WI38 (cell line): Measurements from ENCODE around the gene CANX.
"Not testable (repeated sequence)": the region's sequence is repeated elsewhere in the genome, so short reads cannot be mapped to it uniquely, and the experiment has no call there.

Experiments
- H3K4me3 ChIP-seq: 2 replicates; pipeline ENCODE4 v1.5.1; 2011; ENCODE audit warnings: low read depth, mild to moderate bottlenecking, control low read depth, low read length
- TF ChIP-seq, protein P1 (sequence below): IDR thresholded peaks from 2 replicates; pipeline ENCODE4 v1.5.1; 2012; ENCODE audit warnings: low read depth, mild to moderate bottlenecking, control low read depth, low read length

CANX gene

DNA sequence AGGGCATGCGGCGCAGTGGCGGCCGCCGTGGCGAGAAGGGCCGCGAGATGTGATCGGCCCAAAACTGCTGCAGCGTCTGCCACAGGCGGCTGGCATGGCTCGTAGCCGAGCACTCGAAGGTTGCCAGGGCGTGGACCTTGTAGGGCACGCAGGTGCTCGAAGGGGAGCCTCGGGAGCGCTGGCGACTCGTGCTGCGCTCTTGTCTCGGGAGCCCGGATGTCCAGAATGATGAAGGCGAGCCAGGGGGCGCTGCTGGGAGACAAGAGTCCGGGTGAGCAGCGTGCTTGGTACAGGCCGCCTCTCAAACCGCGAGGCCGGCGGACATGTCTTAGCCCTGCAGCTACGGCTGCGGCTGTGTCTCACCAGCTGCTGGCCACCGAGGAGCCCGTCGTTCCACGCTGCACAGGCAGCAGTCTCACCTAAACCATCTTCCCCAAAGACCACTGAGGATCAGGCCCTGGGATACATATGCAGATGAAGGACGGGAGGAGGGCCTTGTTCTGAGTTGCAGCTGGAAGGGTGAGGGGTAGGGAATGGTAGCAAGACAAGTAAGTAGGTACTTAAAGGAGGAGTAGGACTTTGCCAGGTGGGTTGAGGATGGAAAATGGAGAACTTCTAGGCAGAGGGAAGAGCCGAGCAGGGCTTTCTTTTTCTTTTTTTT is 19.6 kb upstream of the CANX start:
- TF ChIP-seq, protein P1, sequence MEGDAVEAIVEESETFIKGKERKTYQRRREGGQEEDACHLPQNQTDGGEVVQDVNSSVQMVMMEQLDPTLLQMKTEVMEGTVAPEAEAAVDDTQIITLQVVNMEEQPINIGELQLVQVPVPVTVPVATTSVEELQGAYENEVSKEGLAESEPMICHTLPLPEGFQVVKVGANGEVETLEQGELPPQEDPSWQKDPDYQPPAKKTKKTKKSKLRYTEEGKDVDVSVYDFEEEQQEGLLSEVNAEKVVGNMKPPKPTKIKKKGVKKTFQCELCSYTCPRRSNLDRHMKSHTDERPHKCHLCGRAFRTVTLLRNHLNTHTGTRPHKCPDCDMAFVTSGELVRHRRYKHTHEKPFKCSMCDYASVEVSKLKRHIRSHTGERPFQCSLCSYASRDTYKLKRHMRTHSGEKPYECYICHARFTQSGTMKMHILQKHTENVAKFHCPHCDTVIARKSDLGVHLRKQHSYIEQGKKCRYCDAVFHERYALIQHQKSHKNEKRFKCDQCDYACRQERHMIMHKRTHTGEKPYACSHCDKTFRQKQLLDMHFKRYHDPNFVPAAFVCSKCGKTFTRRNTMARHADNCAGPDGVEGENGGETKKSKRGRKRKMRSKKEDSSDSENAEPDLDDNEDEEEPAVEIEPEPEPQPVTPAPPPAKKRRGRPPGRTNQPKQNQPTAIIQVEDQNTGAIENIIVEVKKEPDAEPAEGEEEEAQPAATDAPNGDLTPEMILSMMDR: peak; percentile 9; the same call in 1 of the 2 replicates
- peak overlapping the region; percentile 89 for H3K4me3 ChIP-seq

DNA sequence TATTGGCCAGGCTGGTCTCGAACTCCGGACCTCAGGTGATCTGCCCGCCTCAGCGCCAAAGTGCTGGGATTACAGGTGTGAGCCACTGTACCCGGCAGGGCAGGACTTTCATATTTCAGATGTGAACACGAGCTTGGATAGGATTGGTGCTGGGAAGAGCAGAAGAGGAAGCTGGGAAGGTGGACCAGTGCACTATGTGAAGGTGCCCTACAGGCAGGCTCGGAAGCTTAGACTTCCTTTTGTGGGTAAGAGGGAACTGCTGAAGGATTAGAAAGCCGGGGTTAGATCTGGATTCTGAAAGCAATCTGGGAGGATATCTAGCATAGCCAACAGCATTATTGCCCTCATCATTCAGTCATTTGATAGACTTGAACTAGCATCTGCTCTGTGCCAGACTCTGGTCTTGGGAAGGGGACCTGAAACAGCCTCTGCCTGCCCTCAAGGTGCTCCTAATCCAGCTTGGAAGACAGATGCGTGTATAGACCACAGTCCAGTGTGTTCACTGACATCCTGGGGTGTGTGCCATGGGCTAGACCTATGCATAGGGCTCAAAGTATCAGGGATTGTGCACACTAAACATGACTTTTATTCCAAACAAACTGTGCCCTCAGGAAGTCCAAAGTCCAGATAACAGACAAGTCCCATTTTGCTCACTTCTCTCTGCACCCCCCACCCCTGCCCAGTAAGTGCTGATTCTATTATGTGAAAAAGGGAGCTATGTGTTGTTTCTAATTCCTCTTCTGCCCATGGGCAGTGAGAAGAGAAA is 18.6 kb upstream of the CANX start:
- TF ChIP-seq, protein P1: no peak
- no peak overlapping the region for H3K4me3 ChIP-seq

DNA sequence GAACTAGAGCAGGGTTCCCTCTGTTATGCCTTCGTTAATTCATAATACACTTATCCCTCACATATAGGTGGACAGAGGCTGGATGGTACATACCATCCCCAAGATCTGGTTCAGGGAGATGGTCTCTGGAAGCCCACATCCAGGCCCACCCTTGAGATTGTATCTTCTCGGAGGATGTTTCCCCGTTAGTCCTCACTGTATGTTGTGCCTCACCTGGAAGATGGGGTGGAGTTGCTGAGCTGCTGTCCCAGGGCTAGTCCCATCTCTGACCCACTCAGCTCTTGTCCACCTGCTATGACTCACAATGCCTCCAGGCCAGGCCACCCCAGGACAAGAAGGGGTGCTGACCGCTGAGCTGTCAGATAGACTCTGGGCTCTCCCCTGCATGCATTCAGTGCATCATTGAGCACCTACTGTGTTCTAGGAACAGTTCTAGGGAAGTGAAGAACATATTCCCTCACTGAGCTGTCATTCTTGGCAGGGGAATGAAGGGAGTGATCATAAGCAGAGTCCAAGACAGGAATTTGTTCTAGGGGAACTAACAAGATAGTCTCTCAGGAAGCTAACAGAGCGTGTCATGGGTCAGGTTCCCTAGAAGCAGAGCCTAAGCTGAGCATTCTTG is 17.9 kb upstream of the CANX start, which contains the start of gene CBY3:
CBY3 (minus strand) TSS at position 255 of the 622 bp plus-strand sequence; CDS start at position 139, 116 bp downstream.
- H3K4me3 ChIP-seq: no peak within 1 kb of the TSS
- TF ChIP-seq, protein P1: no peak

DNA sequence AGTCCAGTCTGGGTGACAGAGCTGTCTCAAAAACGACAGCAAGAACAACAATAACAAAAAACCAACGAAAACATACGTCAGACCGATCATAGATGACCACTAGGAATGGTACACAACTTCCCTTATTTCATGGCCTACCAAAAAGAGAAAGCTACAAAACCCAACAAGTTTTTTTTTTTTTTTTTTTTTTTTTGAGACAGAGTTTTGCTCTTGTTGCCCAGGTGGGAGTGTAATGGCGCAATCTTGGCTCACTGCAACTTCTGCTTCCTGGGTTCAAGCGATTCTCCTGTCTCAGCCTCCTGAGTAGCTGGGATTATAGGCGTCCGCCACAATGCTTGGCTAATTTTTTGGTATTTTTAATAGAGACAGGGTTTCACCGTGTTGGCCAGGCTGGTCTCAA is 9.6 kb upstream of the CANX start:
- H3K4me3 ChIP-seq: not testable (repeated sequence)

DNA sequence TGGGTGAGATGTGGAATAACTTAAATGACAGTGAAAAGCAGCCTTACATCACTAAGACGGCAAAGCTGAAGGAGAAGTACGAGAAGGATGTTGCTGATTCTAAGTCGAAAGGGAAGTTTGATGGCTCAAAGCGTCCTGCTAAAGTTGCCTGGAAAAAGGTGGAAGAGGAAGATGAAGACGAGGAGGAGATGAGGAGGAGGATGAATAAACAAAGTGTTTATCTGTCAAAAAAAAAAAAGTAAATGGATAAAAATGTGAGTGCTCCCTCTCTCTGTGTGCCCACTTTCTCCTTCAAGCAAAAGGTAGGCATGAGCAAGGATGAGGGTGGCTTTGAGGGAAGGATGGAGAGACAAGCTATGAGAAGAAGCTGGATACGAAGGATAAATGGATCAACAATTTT is 4.2 kb upstream of the CANX start:
- TF ChIP-seq, protein P1: no peak
- H3K4me3 ChIP-seq: no peak overlapping the region

DNA sequence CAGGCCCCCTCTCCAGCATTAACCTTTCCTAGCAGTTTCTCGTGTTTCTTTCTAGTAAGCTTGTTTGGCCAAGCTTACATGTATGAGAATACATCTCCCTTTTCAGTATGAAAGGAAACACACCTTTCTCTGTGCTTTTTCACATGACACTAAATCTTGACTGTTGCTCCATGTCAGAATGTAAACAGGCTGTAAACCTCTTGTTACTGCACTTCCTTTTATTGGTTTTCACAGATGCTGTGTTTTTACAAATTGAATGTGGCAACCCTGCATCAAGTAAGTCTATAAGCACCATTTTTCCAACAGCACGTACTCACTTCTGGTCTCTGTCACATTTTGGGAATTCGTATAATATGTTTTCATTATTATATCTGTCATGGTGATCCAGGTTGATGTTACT is 2.2 kb upstream of the CANX start:
- no peak overlapping the region for H3K4me3 ChIP-seq
- TF ChIP-seq, protein P1: no peak

DNA sequence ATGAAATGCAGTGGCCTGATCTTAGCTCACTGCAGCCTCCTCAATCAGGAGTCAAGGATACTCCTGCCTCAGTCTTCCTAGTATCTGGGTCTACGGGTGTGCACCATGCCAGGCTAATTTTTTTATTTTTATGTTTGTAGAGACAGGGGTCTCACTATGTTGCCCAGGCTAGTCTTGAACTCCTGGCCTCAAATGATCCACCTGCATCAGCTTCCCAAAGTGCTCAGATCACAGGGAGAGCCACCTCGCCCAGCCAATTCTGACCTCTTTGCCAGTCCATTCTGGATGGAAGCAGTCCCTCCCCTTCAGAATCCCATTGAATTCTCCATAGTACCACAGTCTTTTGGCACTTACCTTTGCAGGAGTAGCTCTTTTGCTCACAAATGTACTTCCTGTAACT is 1.7 kb upstream of the CANX start:
- TF ChIP-seq, protein P1: no peak
- H3K4me3 ChIP-seq: no peak overlapping the region

DNA sequence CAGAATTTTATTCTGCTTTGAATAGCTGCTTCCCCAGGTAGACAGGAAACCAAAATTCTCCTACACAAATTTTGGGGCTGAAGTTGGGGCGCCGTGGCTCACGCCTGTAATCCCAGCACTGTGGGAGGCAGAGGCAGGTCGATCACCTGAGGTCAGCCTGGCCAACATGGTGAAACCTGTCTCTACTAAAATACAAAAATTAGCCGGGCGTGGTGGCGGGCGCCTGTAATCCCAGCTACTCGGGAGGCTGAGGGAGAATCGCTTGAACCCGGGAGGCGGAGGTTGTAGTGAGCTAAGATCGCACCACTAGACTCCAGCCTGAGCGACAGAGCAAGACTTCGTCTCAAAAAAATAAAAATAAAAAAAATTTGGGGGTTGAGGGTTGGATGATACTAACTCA is 1.2 kb upstream of the CANX start:
- H3K4me3 ChIP-seq: peak overlapping the region; percentile 72
